ENCODE measurements around the gene TMEM63C. TPM values are rescaled to one million over a fixed set of nuclear protein-coding genes. Genes with fewer than 3 reads are reported as not detected.
A peak's percentile ranks its signal among the peaks of the same experiment; 100 is the strongest.

Gene TMEM63C
- total RNA-seq, 1 donor from 2014 or later: 0.27 TPM

GRCh38 chr14:77212097-77212870 lies 30.7 kb downstream of the TMEM63C start:
- no peaks in the 10 kb centered on the region for H3K9me3 ChIP-seq
- H3K27me3 ChIP-seq (ENCODE audit: low read depth): no peaks in the 10 kb centered on the region
- no peaks in the 10 kb centered on the region for H3K4me1 ChIP-seq
- intact Hi-C loops (cut with DNase I): no loop called here
- TF ChIP-seq CTCF (IDR thresholded peaks at IDR 0.05): no peak
- H3K27ac ChIP-seq: no peak overlapping the region
- H3K4me3 ChIP-seq: no peak overlapping the region
- peak; percentile 3 for DNase-seq
- no peak for ATAC-seq
- no peaks in the 10 kb centered on the region for H3K36me3 ChIP-seq

- Histone ChIP-seq H3K36me3 (no peaks in the 10 kb centered on the region), H3K27ac (no peak overlapping the region), H3K4me3 (no peak overlapping the region), H3K9me3 (no peaks in the 10 kb centered on the region), H3K27me3 (ENCODE audit: low read depth) (no peaks in the 10 kb centered on the region), H3K4me1 (no peaks in the 10 kb centered on the region)
- peak; percentile 62 to 65 for ATAC-seq
- TF ChIP-seq CTCF (IDR thresholded peaks at IDR 0.05): peak; percentile 41
- intact Hi-C loops (cut with DNase I): no loop called here
- DNase-seq: peak; percentile 52
Observed at GRCh38 chr14:77212943-77213678, 31.5 kb downstream of the TMEM63C start.

GRCh38 chr14:77213679-77214016 lies 32.0 kb downstream of the TMEM63C start:
- DNase-seq (no peak), ATAC-seq (no peak)
- intact Hi-C loops (cut with DNase I): no loop called here
- Histone ChIP-seq H3K4me3 (no peak overlapping the region), H3K36me3 (no peaks in the 10 kb centered on the region), H3K4me1 (no peaks in the 10 kb centered on the region), H3K9me3 (no peaks in the 10 kb centered on the region), H3K27me3 (ENCODE audit: low read depth) (no peaks in the 10 kb centered on the region), H3K27ac (no peak overlapping the region)
- no peak for TF ChIP-seq CTCF (IDR thresholded peaks at IDR 0.05)

- peaks cover 2% of the 10 kb centered on the region for H3K27me3 ChIP-seq (ENCODE audit: low read depth)
- intact Hi-C loops (cut with DNase I): no loop called here
- ATAC-seq (no peak), DNase-seq (no peak)
- no peaks in the 10 kb centered on the region for H3K36me3 ChIP-seq
- TF ChIP-seq CTCF (IDR thresholded peaks at IDR 0.05): no peak
- no peaks in the 10 kb centered on the region for H3K4me1 ChIP-seq
- no peaks in the 10 kb centered on the region for H3K9me3 ChIP-seq
- no peak overlapping the region for H3K4me3 ChIP-seq
- no peak overlapping the region for H3K27ac ChIP-seq
Observed at GRCh38 chr14:77214216-77214615, 32.6 kb downstream of the TMEM63C start.

- intact Hi-C loops (cut with DNase I): no loop called here
- no peaks in the 10 kb centered on the region for H3K4me1 ChIP-seq
- H3K9me3 ChIP-seq: no peaks in the 10 kb centered on the region
- peaks cover 7% of the 10 kb centered on the region for H3K27me3 ChIP-seq (ENCODE audit: low read depth)
- no peaks in the 10 kb centered on the region for H3K36me3 ChIP-seq
- TF ChIP-seq CTCF (IDR thresholded peaks at IDR 0.05): no peak
- no peak for DNase-seq
- no peak overlapping the region for H3K27ac ChIP-seq
- ATAC-seq: no peak
- no peak overlapping the region for H3K4me3 ChIP-seq
Observed at GRCh38 chr14:77217551-77217950, 36.0 kb downstream of the TMEM63C start.
